ENCODE measurements around the gene SMYD5.

DNA sequence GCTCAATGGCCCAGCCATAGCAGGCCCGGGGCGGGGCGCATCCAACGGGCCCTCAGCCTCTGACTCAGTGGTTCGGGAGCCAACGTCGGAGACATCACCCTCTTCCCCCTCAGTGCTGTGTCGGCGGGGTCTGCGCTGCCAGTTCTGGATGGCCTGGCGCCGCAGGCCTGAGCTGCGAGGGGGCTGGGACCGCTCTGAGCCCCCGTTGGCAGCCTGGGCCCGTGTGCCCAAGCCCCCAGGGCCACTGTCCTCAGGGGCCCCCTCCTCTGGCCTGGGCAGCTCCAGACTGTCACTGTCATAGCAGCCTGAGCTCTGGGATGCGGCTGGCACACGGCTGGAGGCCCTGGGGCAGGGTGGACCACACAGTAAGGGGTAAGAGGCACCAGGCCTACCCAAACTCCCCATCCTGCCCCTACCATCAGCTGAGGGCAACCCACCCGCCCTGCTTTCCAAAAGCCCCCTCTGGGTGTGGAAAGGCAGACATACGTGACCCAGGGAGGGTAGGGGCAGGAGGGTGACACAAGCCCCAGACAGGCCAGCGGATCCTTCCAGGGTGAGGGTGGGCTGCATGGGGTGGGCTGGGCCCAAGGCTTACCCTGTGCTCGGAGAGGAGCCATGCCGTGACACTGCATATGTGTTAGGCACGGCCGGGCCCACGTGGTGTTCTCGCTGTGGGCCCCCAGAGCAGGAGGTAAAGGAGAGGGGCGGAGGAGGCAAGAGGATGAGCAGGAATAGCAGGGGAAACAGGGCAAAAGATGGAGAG is 51.4 kb downstream of the SMYD5 start:
- TF ChIP-seq, protein P1, sequence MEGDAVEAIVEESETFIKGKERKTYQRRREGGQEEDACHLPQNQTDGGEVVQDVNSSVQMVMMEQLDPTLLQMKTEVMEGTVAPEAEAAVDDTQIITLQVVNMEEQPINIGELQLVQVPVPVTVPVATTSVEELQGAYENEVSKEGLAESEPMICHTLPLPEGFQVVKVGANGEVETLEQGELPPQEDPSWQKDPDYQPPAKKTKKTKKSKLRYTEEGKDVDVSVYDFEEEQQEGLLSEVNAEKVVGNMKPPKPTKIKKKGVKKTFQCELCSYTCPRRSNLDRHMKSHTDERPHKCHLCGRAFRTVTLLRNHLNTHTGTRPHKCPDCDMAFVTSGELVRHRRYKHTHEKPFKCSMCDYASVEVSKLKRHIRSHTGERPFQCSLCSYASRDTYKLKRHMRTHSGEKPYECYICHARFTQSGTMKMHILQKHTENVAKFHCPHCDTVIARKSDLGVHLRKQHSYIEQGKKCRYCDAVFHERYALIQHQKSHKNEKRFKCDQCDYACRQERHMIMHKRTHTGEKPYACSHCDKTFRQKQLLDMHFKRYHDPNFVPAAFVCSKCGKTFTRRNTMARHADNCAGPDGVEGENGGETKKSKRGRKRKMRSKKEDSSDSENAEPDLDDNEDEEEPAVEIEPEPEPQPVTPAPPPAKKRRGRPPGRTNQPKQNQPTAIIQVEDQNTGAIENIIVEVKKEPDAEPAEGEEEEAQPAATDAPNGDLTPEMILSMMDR (IDR thresholded peaks at IDR 0.05) = no peak
- TF ChIP-seq POLR2AphosphoS5 (IDR thresholded peaks at IDR 0.05) = no peak

All from breast epithelium (tissue), 3 donors.